ENCODE data around the gene DUSP16.
"Not testable (repeated sequence)": the region's sequence is repeated elsewhere in the genome, so short reads cannot be mapped to it uniquely, and the experiment has no call there.

Gene DUSP16

GRCh38 chr12:12577786-12578185 lies 15.1 kb upstream of the DUSP16 start:
- no peaks in the 10 kb centered on the region for H3K4me1 ChIP-seq (ENCODE audit: control insufficient read depth in 2 of 2, insufficient read depth in 1 of 2, low read depth in 1 of 2, low read length in 2 of 2)
- H2BK5ac ChIP-seq (ENCODE audit: low read length): no peak overlapping the region
- H3K18ac ChIP-seq (ENCODE audit: low read length): no peak overlapping the region
- no peaks in the 10 kb centered on the region for H3K9me3 ChIP-seq (replicated peaks in 1 of 2; ENCODE audit: control insufficient read depth in 2 of 2, insufficient read depth in 1 of 2, low read depth in 1 of 2, low read length in 2 of 2)
- H3K4ac ChIP-seq (ENCODE audit: low read length): no peak overlapping the region
- no peak overlapping the region for H3K14ac ChIP-seq (ENCODE audit: low read length)
- WGBS, 2 donors (ENCODE audit: extremely low coverage in 2 of 2, insufficient read length in 2 of 2, insufficient replicate concordance in 1 of 2): no CpG with 5 or more reads among the region's 3 CpGs
- no peak overlapping the region for H2BK15ac ChIP-seq (ENCODE audit: low read length)
- H2AFZ ChIP-seq (ENCODE audit: low read length): no peak overlapping the region
- H4K8ac ChIP-seq (ENCODE audit: low read depth, low read length): no peak overlapping the region
- no peak overlapping the region for H3K4me3 ChIP-seq (ENCODE audit: low read length in 2 of 2)
- no peak for DNase-seq (ENCODE audit: low spot score)
- H3K79me1 ChIP-seq (ENCODE audit: low read depth, low read length): no peaks in the 10 kb centered on the region
- H2BK120ac ChIP-seq (ENCODE audit: low read depth, low read length): no peak overlapping the region
- no peaks in the 10 kb centered on the region for H3K36me3 ChIP-seq (replicated peaks in 1 of 2; ENCODE audit: control insufficient read depth in 2 of 2, insufficient read depth in 2 of 2, low read length in 2 of 2)
- H3K27me3 ChIP-seq (ENCODE audit: control insufficient read depth in 3 of 3, insufficient read depth in 3 of 3, low read depth in 1 of 3, low read length in 3 of 3): peaks cover 0 to 2% (median 0%) of the 10 kb centered on the region in 3 experiments
- no peak overlapping the region for H3K4me2 ChIP-seq (ENCODE audit: insufficient read depth, low read length, poor library complexity, severe bottlenecking)
- H2BK12ac ChIP-seq (ENCODE audit: low read length): no peak overlapping the region
- H4K91ac ChIP-seq (ENCODE audit: low read depth, low read length, poor library complexity): no peak overlapping the region
- H3K9ac ChIP-seq (ENCODE audit: low read depth, low read length, poor library complexity): no peak overlapping the region
- H2AK5ac ChIP-seq (ENCODE audit: low read depth, low read length): no peak overlapping the region
- no peak overlapping the region for H3K23ac ChIP-seq (ENCODE audit: low read depth, low read length, poor library complexity)
- H3K27ac ChIP-seq (replicated peaks; ENCODE audit: low read length): no peak overlapping the region

GRCh38 chr12:12572659-12573058 lies 10.0 kb upstream of the DUSP16 start:
- H2AFZ ChIP-seq (ENCODE audit: low read length): no peak overlapping the region
- no peak overlapping the region for H4K91ac ChIP-seq (ENCODE audit: low read depth, low read length, poor library complexity)
- no peak overlapping the region for H4K8ac ChIP-seq (ENCODE audit: low read depth, low read length)
- peaks cover 0 to 1% of the 10 kb centered on the region in 2 donors for H3K9me3 ChIP-seq (replicated peaks in 1 of 2; ENCODE audit: control insufficient read depth in 2 of 2, insufficient read depth in 1 of 2, low read depth in 1 of 2, low read length in 2 of 2)
- no peak overlapping the region for H2BK15ac ChIP-seq (ENCODE audit: low read length)
- WGBS, 2 donors (ENCODE audit: extremely low coverage in 2 of 2, insufficient read length in 2 of 2, insufficient replicate concordance in 1 of 2): no CpG with 5 or more reads among the region's 3 CpGs
- H3K27me3 ChIP-seq (ENCODE audit: control insufficient read depth in 3 of 3, insufficient read depth in 3 of 3, low read depth in 1 of 3, low read length in 3 of 3): no peaks in the 10 kb centered on the region
- H3K4me1 ChIP-seq (ENCODE audit: control insufficient read depth in 2 of 2, insufficient read depth in 1 of 2, low read depth in 1 of 2, low read length in 2 of 2): no peaks in the 10 kb centered on the region
- no peaks in the 10 kb centered on the region for H3K79me1 ChIP-seq (ENCODE audit: low read depth, low read length)
- DNase-seq (ENCODE audit: low spot score): no peak
- H2BK120ac ChIP-seq (ENCODE audit: low read depth, low read length): no peak overlapping the region
- H3K18ac ChIP-seq (ENCODE audit: low read length): no peak overlapping the region
- H3K14ac ChIP-seq (ENCODE audit: low read length): no peak overlapping the region
- H2BK5ac ChIP-seq (ENCODE audit: low read length): no peak overlapping the region
- no peak overlapping the region for H3K4ac ChIP-seq (ENCODE audit: low read length)
- no peak overlapping the region for H3K23ac ChIP-seq (ENCODE audit: low read depth, low read length, poor library complexity)
- H2BK12ac ChIP-seq (ENCODE audit: low read length): no peak overlapping the region
- no peak overlapping the region for H3K27ac ChIP-seq (replicated peaks; ENCODE audit: low read length)
- H2AK5ac ChIP-seq (ENCODE audit: low read depth, low read length): no peak overlapping the region
- H3K9ac ChIP-seq (ENCODE audit: low read depth, low read length, poor library complexity): no peak overlapping the region
- no peaks in the 10 kb centered on the region for H3K36me3 ChIP-seq (replicated peaks in 1 of 2; ENCODE audit: control insufficient read depth in 2 of 2, insufficient read depth in 2 of 2, low read length in 2 of 2)
- H3K4me3 ChIP-seq (ENCODE audit: low read length in 2 of 2): no peak overlapping the region
- no peak overlapping the region for H3K4me2 ChIP-seq (ENCODE audit: insufficient read depth, low read length, poor library complexity, severe bottlenecking)

DNA sequence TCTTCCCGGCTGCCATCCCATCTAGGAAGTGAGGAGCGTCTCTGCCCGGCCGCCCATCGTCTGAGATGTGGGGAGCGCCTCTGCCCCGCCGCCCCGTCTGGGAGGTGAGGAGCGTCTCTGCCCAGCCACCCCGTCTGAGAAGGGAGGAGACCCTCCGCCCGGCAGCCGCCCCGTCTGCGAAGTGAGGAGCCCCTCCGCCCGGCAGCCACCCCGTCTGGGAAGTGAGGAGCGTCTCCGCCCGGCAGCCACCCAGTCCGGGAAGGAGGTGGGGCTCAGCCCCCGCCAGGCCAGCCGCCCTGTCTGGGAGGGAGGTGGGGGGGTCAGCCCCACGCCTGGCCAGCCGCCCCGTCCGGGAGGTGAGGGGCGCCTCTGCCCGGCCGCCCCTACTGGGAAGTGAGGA lies 3.3 kb upstream of the DUSP16 start:
- not testable (repeated sequence) for H3K4me2 ChIP-seq (ENCODE audit: insufficient read depth, low read length, poor library complexity, severe bottlenecking); H2BK5ac ChIP-seq (ENCODE audit: low read length); H4K8ac ChIP-seq (ENCODE audit: low read depth, low read length); H2BK120ac ChIP-seq (ENCODE audit: low read depth, low read length); H2BK15ac ChIP-seq (ENCODE audit: low read length); H3K18ac ChIP-seq (ENCODE audit: low read length); H3K14ac ChIP-seq (ENCODE audit: low read length); H3K4me3 ChIP-seq (ENCODE audit: low read length in 2 of 2); H3K27ac ChIP-seq (replicated peaks; ENCODE audit: low read length); H3K36me3 ChIP-seq (replicated peaks in 1 of 2; ENCODE audit: control insufficient read depth in 2 of 2, insufficient read depth in 2 of 2, low read length in 2 of 2); H4K91ac ChIP-seq (ENCODE audit: low read depth, low read length, poor library complexity); H2AFZ ChIP-seq (ENCODE audit: low read length); H2AK5ac ChIP-seq (ENCODE audit: low read depth, low read length); H3K79me1 ChIP-seq (ENCODE audit: low read depth, low read length); DNase-seq (ENCODE audit: low spot score); H3K27me3 ChIP-seq (ENCODE audit: control insufficient read depth in 3 of 3, insufficient read depth in 3 of 3, low read depth in 1 of 3, low read length in 3 of 3); H3K9ac ChIP-seq (ENCODE audit: low read depth, low read length, poor library complexity); H3K4me1 ChIP-seq (ENCODE audit: control insufficient read depth in 2 of 2, insufficient read depth in 1 of 2, low read depth in 1 of 2, low read length in 2 of 2); H3K23ac ChIP-seq (ENCODE audit: low read depth, low read length, poor library complexity); H3K9me3 ChIP-seq (replicated peaks in 1 of 2; ENCODE audit: control insufficient read depth in 2 of 2, insufficient read depth in 1 of 2, low read depth in 1 of 2, low read length in 2 of 2); H2BK12ac ChIP-seq (ENCODE audit: low read length); H3K4ac ChIP-seq (ENCODE audit: low read length)
- WGBS, 2 donors (ENCODE audit: extremely low coverage in 2 of 2, insufficient read length in 2 of 2, insufficient replicate concordance in 1 of 2): no CpG with 5 or more reads among the region's 32 CpGs

DNA sequence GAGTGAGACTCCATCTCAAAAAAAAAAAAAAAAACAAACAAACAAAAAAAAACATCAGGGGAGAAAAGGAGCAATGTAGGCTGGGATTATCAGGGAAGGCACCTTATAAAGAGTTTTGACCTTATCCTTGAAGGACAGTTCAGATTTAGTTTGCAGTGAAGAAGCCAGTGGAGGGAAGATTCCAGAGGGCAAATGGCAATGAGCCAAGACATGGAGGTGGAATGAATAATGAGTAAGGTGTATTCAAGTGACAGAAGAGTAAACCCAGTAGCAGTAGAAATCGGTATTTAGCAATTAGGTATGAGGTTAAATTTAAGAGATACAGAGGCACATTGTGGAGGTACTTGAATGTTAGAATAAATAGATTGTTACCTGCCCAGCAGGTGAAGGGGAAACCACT lies 2.2 kb upstream of the DUSP16 start:
- WGBS, 2 donors (ENCODE audit: extremely low coverage in 2 of 2, insufficient read length in 2 of 2, insufficient replicate concordance in 1 of 2): no CpG with 5 or more reads among the region's 1 CpG
- DNase-seq (ENCODE audit: low spot score): no peak
- peaks cover 0 to 3% (median 0%) of the 10 kb centered on the region in 3 experiments for H3K27me3 ChIP-seq (ENCODE audit: control insufficient read depth in 3 of 3, insufficient read depth in 3 of 3, low read depth in 1 of 3, low read length in 3 of 3)

More for the DNA sequence above, 2.2 kb upstream of the DUSP16 start:
- H3K4me3 ChIP-seq (ENCODE audit: low read length in 2 of 2): no peak overlapping the region
- H2AK5ac ChIP-seq (ENCODE audit: low read depth, low read length): no peak overlapping the region
- peaks cover 2 to 3% of the 10 kb centered on the region in 2 donors for H3K4me1 ChIP-seq (ENCODE audit: control insufficient read depth in 2 of 2, insufficient read depth in 1 of 2, low read depth in 1 of 2, low read length in 2 of 2)
- H3K79me1 ChIP-seq (ENCODE audit: low read depth, low read length): no peaks in the 10 kb centered on the region
- H2BK5ac ChIP-seq (ENCODE audit: low read length): no peak overlapping the region
- H3K23ac ChIP-seq (ENCODE audit: low read depth, low read length, poor library complexity): no peak overlapping the region
- no peak overlapping the region for H2BK120ac ChIP-seq (ENCODE audit: low read depth, low read length)
- no peak overlapping the region for H3K27ac ChIP-seq (replicated peaks; ENCODE audit: low read length)
- H2AFZ ChIP-seq (ENCODE audit: low read length): no peak overlapping the region
- H3K18ac ChIP-seq (ENCODE audit: low read length): no peak overlapping the region
- no peak overlapping the region for H2BK15ac ChIP-seq (ENCODE audit: low read length)
- no peak overlapping the region for H4K91ac ChIP-seq (ENCODE audit: low read depth, low read length, poor library complexity)
- no peak overlapping the region for H3K4me2 ChIP-seq (ENCODE audit: insufficient read depth, low read length, poor library complexity, severe bottlenecking)
- H3K14ac ChIP-seq (ENCODE audit: low read length): no peak overlapping the region
- no peak overlapping the region for H3K4ac ChIP-seq (ENCODE audit: low read length)
- peaks cover 3 to 5% of the 10 kb centered on the region in 2 donors for H3K9me3 ChIP-seq (replicated peaks in 1 of 2; ENCODE audit: control insufficient read depth in 2 of 2, insufficient read depth in 1 of 2, low read depth in 1 of 2, low read length in 2 of 2)
- no peak overlapping the region for H3K9ac ChIP-seq (ENCODE audit: low read depth, low read length, poor library complexity)
- H3K36me3 ChIP-seq (replicated peaks in 1 of 2; ENCODE audit: control insufficient read depth in 2 of 2, insufficient read depth in 2 of 2, low read length in 2 of 2): no peaks in the 10 kb centered on the region
- no peak overlapping the region for H4K8ac ChIP-seq (ENCODE audit: low read depth, low read length)
- H2BK12ac ChIP-seq (ENCODE audit: low read length): no peak overlapping the region
